Measurements from ENCODE around the gene CALML4. TPM values are rescaled to one million over a fixed set of nuclear protein-coding genes. Genes with fewer than 3 reads are reported as not detected.

Gene CALML4
- total and polyA plus RNA-seq, 7 experiments from 2014 or later = 0.13 to 14.6 (median 2.8) TPM

GRCh38 chr15:68157074-68157473 is 48.1 kb downstream of the CALML4 start:
- DNase-seq = no peak
- Histone ChIP-seq H3K36me3 (ENCODE audit: control insufficient read depth in 2 of 3, insufficient read depth in 3 of 3, low read length in 3 of 3) (peaks cover 7 to 51% (median 10%) of the 10 kb centered on the region in 3 experiments), H3K4me1 (ENCODE audit: control insufficient read depth in 2 of 2, insufficient read depth in 2 of 2, low read length in 2 of 2) (no peaks in the 10 kb centered on the region), H3K27me3 (ENCODE audit: control insufficient read depth in 2 of 2, insufficient read depth in 2 of 2, low read length in 2 of 2) (no peaks in the 10 kb centered on the region), H3K4me3 (ENCODE audit: low read length) (no peak overlapping the region), H3K9me3 (ENCODE audit: control insufficient read depth in 2 of 3, low read length in 3 of 3) (no peaks in the 10 kb centered on the region), H3K27ac (ENCODE audit: low read depth, low read length) (no peak overlapping the region)
- CTCF ChIA-PET = no interaction called here
- peaks cover 12 to 34% (median 28%) of the 10 kb centered on the region in 5 donors for H3K36me3 Mint-ChIP-seq
- ATAC-seq = no peak
- no peak overlapping the region for H3K4me3 Mint-ChIP-seq
- H3K27me3 Mint-ChIP-seq = no peaks in the 10 kb centered on the region
- intact Hi-C loops (cut with micrococcal nuclease) = loop anchor here in 1 of 2 donors (10.0 kb wide), 1 partner anchor 102 kb away; the partner anchor contains the start of gene PIAS1
- H3K27ac Mint-ChIP-seq = no peak overlapping the region
- peaks cover 0 to 2% (median 0%) of the 10 kb centered on the region in 11 donors for H3K9me3 Mint-ChIP-seq
- peaks cover 0 to 22% (median 10%) of the 10 kb centered on the region in 7 donors for H3K4me1 Mint-ChIP-seq
- POLR2A ChIA-PET = interaction anchor here (0.6 to 1.4 kb wide), 2 partner anchors 10 to 92 kb away, joined by 3 to 4 read pairs; no protein-coding TSS in a partner anchor

- Mint-ChIP-seq H3K27ac (peak overlapping the region in 2 of 9 donors; percentile 1 to 62), H3K4me3 (no peak overlapping the region), H3K4me1 (peaks cover 0 to 14% (median 6%) of the 10 kb centered on the region in 7 donors), H3K9me3 (peaks cover 0 to 2% (median 0%) of the 10 kb centered on the region in 11 donors), H3K36me3 (peaks cover 7 to 19% (median 15%) of the 10 kb centered on the region in 5 donors), H3K27me3 (no peaks in the 10 kb centered on the region)
- CTCF ChIA-PET = interaction anchor here (1.0 to 2.7 kb wide), 5 partner anchors 8 to 294 kb away, joined by 3 to 11 read pairs (median 5); no protein-coding TSS in a partner anchor
- H3K4me1 ChIP-seq (ENCODE audit: control insufficient read depth in 2 of 2, insufficient read depth in 2 of 2, low read length in 2 of 2) = no peaks in the 10 kb centered on the region
- ATAC-seq (peak; percentile 36), DNase-seq (peak in 6 of 9 donors; percentile 4 to 47 (median 30))
- H3K27me3 ChIP-seq (ENCODE audit: control insufficient read depth in 2 of 2, insufficient read depth in 2 of 2, low read length in 2 of 2) = no peaks in the 10 kb centered on the region
- intact Hi-C loops (cut with micrococcal nuclease) = loop anchor here (1.0 to 10.0 kb wide), 3 partner anchors 100 to 292 kb away; partner anchors contain the start of gene PIAS1 (in 2 of the 2)
- POLR2A ChIA-PET = interaction anchor here (0.6 kb wide), 1 partner anchor 78 kb away, joined by 3 read pairs; no protein-coding TSS in a partner anchor
- H3K4me3 ChIP-seq (ENCODE audit: low read length) = no peak overlapping the region
- H3K9me3 ChIP-seq (ENCODE audit: control insufficient read depth in 2 of 3, low read length in 3 of 3) = no peaks in the 10 kb centered on the region
- peaks cover 6 to 42% (median 7%) of the 10 kb centered on the region in 3 experiments for H3K36me3 ChIP-seq (ENCODE audit: control insufficient read depth in 2 of 3, insufficient read depth in 3 of 3, low read length in 3 of 3)
- no peak overlapping the region for H3K27ac ChIP-seq (ENCODE audit: low read depth, low read length)
Measured at GRCh38 chr15:68154923-68155559, 50.1 kb downstream of the CALML4 start.

GRCh38 chr15:68152342-68152741 is 52.8 kb downstream of the CALML4 start:
- Mint-ChIP-seq H3K36me3 (peaks cover 13 to 23% (median 19%) of the 10 kb centered on the region in 5 donors), H3K4me1 (peaks cover 0 to 27% (median 20%) of the 10 kb centered on the region in 7 donors), H3K9me3 (peaks cover 0 to 2% (median 0%) of the 10 kb centered on the region in 11 donors), H3K27ac (peak overlapping the region in 4 of 9 donors; percentile 3 to 91 (median 24)), H3K4me3 (no peak overlapping the region), H3K27me3 (no peaks in the 10 kb centered on the region)
- H3K36me3 ChIP-seq (ENCODE audit: control insufficient read depth in 2 of 3, insufficient read depth in 3 of 3, low read length in 3 of 3) = peaks cover 6 to 47% (median 7%) of the 10 kb centered on the region in 3 experiments
- no peaks in the 10 kb centered on the region for H3K27me3 ChIP-seq (ENCODE audit: control insufficient read depth in 2 of 2, insufficient read depth in 2 of 2, low read length in 2 of 2)
- no peaks in the 10 kb centered on the region for H3K4me1 ChIP-seq (ENCODE audit: control insufficient read depth in 2 of 2, insufficient read depth in 2 of 2, low read length in 2 of 2)
- CTCF ChIA-PET = interaction anchor here (0.7 to 1.6 kb wide), 3 partner anchors 9 to 1729 kb away, joined by 3 to 4 read pairs (median 4); no protein-coding TSS in a partner anchor
- no peak overlapping the region for H3K4me3 ChIP-seq (ENCODE audit: low read length)
- intact Hi-C loops (cut with micrococcal nuclease) = loop anchor here in 1 of 2 donors (10.0 kb wide), 1 partner anchor 98 kb away; the partner anchor contains the start of gene PIAS1
- POLR2A ChIA-PET = interaction anchor here (1.1 kb wide), 1 partner anchor 98 kb away, joined by 3 read pairs; the partner anchor contains the start of gene PIAS1
- no peaks in the 10 kb centered on the region for H3K9me3 ChIP-seq (ENCODE audit: control insufficient read depth in 2 of 3, low read length in 3 of 3)
- H3K27ac ChIP-seq (ENCODE audit: low read depth, low read length) = no peak overlapping the region
- no peak for ATAC-seq
- no peak for DNase-seq

- Mint-ChIP-seq H3K9me3 (peaks cover 0 to 2% (median 0%) of the 10 kb centered on the region in 11 donors), H3K4me3 (no peak overlapping the region), H3K4me1 (peaks cover 0 to 27% (median 20%) of the 10 kb centered on the region in 7 donors), H3K36me3 (peaks cover 16 to 31% (median 19%) of the 10 kb centered on the region in 5 donors), H3K27me3 (no peaks in the 10 kb centered on the region), H3K27ac (peak overlapping the region in 1 of 9 donors; percentile 19)
- Histone ChIP-seq H3K36me3 (ENCODE audit: control insufficient read depth in 2 of 3, insufficient read depth in 3 of 3, low read length in 3 of 3) (peaks cover 6 to 47% (median 14%) of the 10 kb centered on the region in 3 experiments), H3K4me1 (ENCODE audit: control insufficient read depth in 2 of 2, insufficient read depth in 2 of 2, low read length in 2 of 2) (no peaks in the 10 kb centered on the region), H3K4me3 (ENCODE audit: low read length) (no peak overlapping the region), H3K9me3 (ENCODE audit: control insufficient read depth in 2 of 3, low read length in 3 of 3) (no peaks in the 10 kb centered on the region), H3K27me3 (ENCODE audit: control insufficient read depth in 2 of 2, insufficient read depth in 2 of 2, low read length in 2 of 2) (no peaks in the 10 kb centered on the region), H3K27ac (ENCODE audit: low read depth, low read length) (no peak overlapping the region)
- ATAC-seq (no peak), DNase-seq (no peak)
- ChIA-PET POLR2A (interaction anchor here (0.6 kb wide), 1 partner anchor 268 kb away, joined by 3 read pairs; no protein-coding TSS in a partner anchor), CTCF (no interaction called here)
- intact Hi-C loops (cut with micrococcal nuclease) = loop anchor here in 1 of 2 donors (10.0 kb wide), 1 partner anchor 96 kb away; the partner anchor contains the start of gene PIAS1
Measured at GRCh38 chr15:68151277-68151676, 53.9 kb downstream of the CALML4 start.

GRCh38 chr15:68150187-68150586 is 54.9 kb downstream of the CALML4 start:
- Histone ChIP-seq H3K4me1 (ENCODE audit: control insufficient read depth in 2 of 2, insufficient read depth in 2 of 2, low read length in 2 of 2) (no peaks in the 10 kb centered on the region), H3K27me3 (ENCODE audit: control insufficient read depth in 2 of 2, insufficient read depth in 2 of 2, low read length in 2 of 2) (no peaks in the 10 kb centered on the region), H3K4me3 (ENCODE audit: low read length) (no peak overlapping the region), H3K36me3 (ENCODE audit: control insufficient read depth in 2 of 3, insufficient read depth in 3 of 3, low read length in 3 of 3) (peaks cover 0 to 45% (median 6%) of the 10 kb centered on the region in 3 experiments), H3K27ac (ENCODE audit: low read depth, low read length) (no peak overlapping the region), H3K9me3 (ENCODE audit: control insufficient read depth in 2 of 3, low read length in 3 of 3) (no peaks in the 10 kb centered on the region)
- H3K27me3 Mint-ChIP-seq = no peaks in the 10 kb centered on the region
- intact Hi-C loops (cut with micrococcal nuclease) = loop anchor here in 1 of 2 donors (10.0 kb wide), 1 partner anchor 95 kb away; the partner anchor contains the start of gene PIAS1
- DNase-seq = no peak
- peaks cover 0 to 2% (median 0%) of the 10 kb centered on the region in 11 donors for H3K9me3 Mint-ChIP-seq
- ChIA-PET CTCF (no interaction called here), POLR2A (no interaction called here)
- H3K27ac Mint-ChIP-seq = peak overlapping the region in 2 of 9 donors; percentile 60 to 78
- H3K4me1 Mint-ChIP-seq = peaks cover 0 to 31% (median 20%) of the 10 kb centered on the region in 7 donors
- ATAC-seq = no peak
- H3K4me3 Mint-ChIP-seq = no peak overlapping the region
- H3K36me3 Mint-ChIP-seq = peaks cover 16 to 37% (median 20%) of the 10 kb centered on the region in 5 donors

- intact Hi-C loops (cut with micrococcal nuclease) = loop anchor here in 1 of 2 donors (10.0 kb wide), 1 partner anchor 184 kb away; no protein-coding TSS in a partner anchor
- H3K27me3 Mint-ChIP-seq = no peaks in the 10 kb centered on the region
- H3K4me3 ChIP-seq (ENCODE audit: low read length) = no peak overlapping the region
- DNase-seq = no peak
- peaks cover 4 to 28% (median 24%) of the 10 kb centered on the region in 7 donors for H3K4me1 Mint-ChIP-seq
- no peak for ATAC-seq
- peak overlapping the region in 6 of 9 donors; percentile 1 to 77 (median 44) for H3K27ac Mint-ChIP-seq
- H3K27ac ChIP-seq (ENCODE audit: low read depth, low read length) = no peak overlapping the region
- no peak overlapping the region for H3K4me3 Mint-ChIP-seq
- peaks cover 13 to 39% (median 18%) of the 10 kb centered on the region in 5 donors for H3K36me3 Mint-ChIP-seq
- H3K9me3 ChIP-seq (ENCODE audit: control insufficient read depth in 2 of 3, low read length in 3 of 3) = no peaks in the 10 kb centered on the region
- no peaks in the 10 kb centered on the region for H3K27me3 ChIP-seq (ENCODE audit: control insufficient read depth in 2 of 2, insufficient read depth in 2 of 2, low read length in 2 of 2)
- H3K9me3 Mint-ChIP-seq = peaks cover 0 to under 1% (median 0%) of the 10 kb centered on the region in 11 donors
- CTCF ChIA-PET = no interaction called here
- H3K36me3 ChIP-seq (ENCODE audit: control insufficient read depth in 2 of 3, insufficient read depth in 3 of 3, low read length in 3 of 3) = peaks cover 0 to 37% (median 6%) of the 10 kb centered on the region in 3 experiments
- H3K4me1 ChIP-seq (ENCODE audit: control insufficient read depth in 2 of 2, insufficient read depth in 2 of 2, low read length in 2 of 2) = no peaks in the 10 kb centered on the region
- POLR2A ChIA-PET = no interaction called here
Measured at GRCh38 chr15:68149059-68149458, 56.1 kb downstream of the CALML4 start.

Data from naive thymus-derived CD4-positive, alpha-beta T cell (primary cell).